ENCODE results near the gene SYCN. TPM values are rescaled to one million over a fixed set of nuclear protein-coding genes. Genes with fewer than 3 reads are reported as not detected.
A peak's percentile ranks its signal among the peaks of the same experiment; 100 is the strongest.

SYCN gene
- total and polyA plus RNA-seq, 2 of the 13 experiments (the other 11 are each of a cell fraction or from before 2014, with no cell fraction given) = not detected

GRCh38 chr19:39238209-39238608 lies 34.1 kb upstream of the SYCN start:
- no peak overlapping the region for H3K27ac ChIP-seq (ENCODE audit: extremely low read length, insufficient read depth, low read length)
- FAIRE-seq (no peak), ATAC-seq (no peak), DNase-seq (ENCODE audit: low spot score) (no peak)
- H3K4me2 ChIP-seq (ENCODE audit: low read depth, low read length) = peak overlapping the region; percentile 38
- BruUV-seq (replicated peaks) = no TSS peak
- H4K20me1 ChIP-seq (ENCODE audit: insufficient read depth, low read length) = no peaks in the 10 kb centered on the region
- no peak overlapping the region for H3K9ac ChIP-seq (ENCODE audit: insufficient read depth, low read depth, low read length)
- POLR2A ChIA-PET = interaction anchor here (1.0 to 1.1 kb wide), 2 partner anchors 136 to 153 kb away, joined by 3 to 4 read pairs; partner anchors contain the start of gene PAF1
- no peaks in the 10 kb centered on the region for H3K36me3 ChIP-seq (replicated peaks in 1 of 2; ENCODE audit: control insufficient read depth in 1 of 2, insufficient read depth in 2 of 2, low read length in 2 of 2)
- H3K9me3 ChIP-seq (ENCODE audit: low read length) = no peaks in the 10 kb centered on the region
- peaks cover 0 to 2% of the 10 kb centered on the region in 2 experiments; a peak in 1 of 5 replicates for H3K27me3 ChIP-seq (ENCODE audit: control insufficient read depth in 1 of 2, insufficient read depth in 2 of 2, low read length in 2 of 2)
- TF ChIP-seq EHMT2 (IDR thresholded peaks at IDR 0.05; ENCODE audit: borderline replicate concordance, low read depth, low read length) (no peak), ZMYM2 (CRISPR knock-in tag; IDR thresholded peaks at IDR 0.05) (no peak), ZNF274 (CRISPR knock-in tag; IDR thresholded peaks at IDR 0.05) (no peak), ZNF770 (CRISPR knock-in tag; IDR thresholded peaks at IDR 0.05) (peak; percentile 89), HNRNPLL (IDR thresholded peaks at IDR 0.05; ENCODE audit: low read depth, low read length, poor library complexity, severe bottlenecking) (no peak), NR0B2 (CRISPR knock-in tag; IDR thresholded peaks at IDR 0.05) (no peak), GATAD2A (CRISPR knock-in tag; IDR thresholded peaks at IDR 0.05) (no peak), MLLT10 (CRISPR knock-in tag; IDR thresholded peaks at IDR 0.05) (no peak), ZNF121 (CRISPR knock-in tag; IDR thresholded peaks at IDR 0.05) (peak; percentile 88), ZNF567 (CRISPR knock-in tag; IDR thresholded peaks at IDR 0.05; ENCODE audit: borderline replicate concordance) (no peak)
- TF ChIP-seq, protein P1, sequence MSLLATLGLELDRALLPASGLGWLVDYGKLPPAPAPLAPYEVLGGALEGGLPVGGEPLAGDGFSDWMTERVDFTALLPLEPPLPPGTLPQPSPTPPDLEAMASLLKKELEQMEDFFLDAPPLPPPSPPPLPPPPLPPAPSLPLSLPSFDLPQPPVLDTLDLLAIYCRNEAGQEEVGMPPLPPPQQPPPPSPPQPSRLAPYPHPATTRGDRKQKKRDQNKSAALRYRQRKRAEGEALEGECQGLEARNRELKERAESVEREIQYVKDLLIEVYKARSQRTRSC (CRISPR knock-in tag; IDR thresholded peaks at IDR 0.05; ENCODE audit: low read depth) = no peak
- TF ChIP-seq, protein P2, sequence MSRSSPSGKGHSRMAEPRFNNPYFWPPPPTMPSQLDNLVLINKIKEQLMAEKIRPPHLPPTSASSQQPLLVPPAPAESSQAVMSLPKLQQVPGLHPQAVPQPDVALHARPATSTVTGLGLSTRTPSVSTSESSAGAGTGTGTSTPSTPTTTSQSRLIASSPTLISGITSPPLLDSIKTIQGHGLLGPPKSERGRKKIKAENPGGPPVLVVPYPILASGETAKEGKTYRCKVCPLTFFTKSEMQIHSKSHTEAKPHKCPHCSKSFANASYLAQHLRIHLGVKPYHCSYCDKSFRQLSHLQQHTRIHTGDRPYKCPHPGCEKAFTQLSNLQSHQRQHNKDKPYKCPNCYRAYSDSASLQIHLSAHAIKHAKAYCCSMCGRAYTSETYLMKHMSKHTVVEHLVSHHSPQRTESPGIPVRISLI (CRISPR knock-in tag; IDR thresholded peaks at IDR 0.05; ENCODE audit: borderline replicate concordance) = no peak
- TF ChIP-seq, protein P3, sequence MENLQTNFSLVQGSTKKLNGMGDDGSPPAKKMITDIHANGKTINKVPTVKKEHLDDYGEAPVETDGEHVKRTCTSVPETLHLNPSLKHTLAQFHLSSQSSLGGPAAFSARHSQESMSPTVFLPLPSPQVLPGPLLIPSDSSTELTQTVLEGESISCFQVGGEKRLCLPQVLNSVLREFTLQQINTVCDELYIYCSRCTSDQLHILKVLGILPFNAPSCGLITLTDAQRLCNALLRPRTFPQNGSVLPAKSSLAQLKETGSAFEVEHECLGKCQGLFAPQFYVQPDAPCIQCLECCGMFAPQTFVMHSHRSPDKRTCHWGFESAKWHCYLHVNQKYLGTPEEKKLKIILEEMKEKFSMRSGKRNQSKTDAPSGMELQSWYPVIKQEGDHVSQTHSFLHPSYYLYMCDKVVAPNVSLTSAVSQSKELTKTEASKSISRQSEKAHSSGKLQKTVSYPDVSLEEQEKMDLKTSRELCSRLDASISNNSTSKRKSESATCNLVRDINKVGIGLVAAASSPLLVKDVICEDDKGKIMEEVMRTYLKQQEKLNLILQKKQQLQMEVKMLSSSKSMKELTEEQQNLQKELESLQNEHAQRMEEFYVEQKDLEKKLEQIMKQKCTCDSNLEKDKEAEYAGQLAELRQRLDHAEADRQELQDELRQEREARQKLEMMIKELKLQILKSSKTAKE (CRISPR knock-in tag; IDR thresholded peaks at IDR 0.05; ENCODE audit: borderline replicate concordance) = no peak
- H2AFZ ChIP-seq (ENCODE audit: low read length) = no peak overlapping the region
- WGBS (ENCODE audit: low lambda C conversion rate) = 47% methylated on average over 6 of the region's 6 CpGs
- H3K4me3 ChIP-seq (replicated peaks in 1 of 3; ENCODE audit: insufficient read depth in 1 of 3, low read depth in 2 of 3, low read length in 3 of 3) = no peak overlapping the region
- H3K79me2 ChIP-seq (ENCODE audit: insufficient read depth, low read length) = no peaks in the 10 kb centered on the region
- in situ Hi-C loops (cut with HindIII; ENCODE audit: extremely low pct_ligation_motif_present, low pct_unique_long_range_greater_than_20kb) = no loop called here
- CTCF ChIA-PET (ENCODE audit: low intra/inter-chr PET ratio, low total read pairs) = no interaction called here
- intact Hi-C loops (cut with micrococcal nuclease; ENCODE audit: unreplicated experiment) = no loop called here
- peaks cover 13% of the 10 kb centered on the region for H3K4me1 ChIP-seq (ENCODE audit: insufficient read depth, low read length)
